ENCODE data around the gene CYB561D2.

CYB561D2 gene

DNA sequence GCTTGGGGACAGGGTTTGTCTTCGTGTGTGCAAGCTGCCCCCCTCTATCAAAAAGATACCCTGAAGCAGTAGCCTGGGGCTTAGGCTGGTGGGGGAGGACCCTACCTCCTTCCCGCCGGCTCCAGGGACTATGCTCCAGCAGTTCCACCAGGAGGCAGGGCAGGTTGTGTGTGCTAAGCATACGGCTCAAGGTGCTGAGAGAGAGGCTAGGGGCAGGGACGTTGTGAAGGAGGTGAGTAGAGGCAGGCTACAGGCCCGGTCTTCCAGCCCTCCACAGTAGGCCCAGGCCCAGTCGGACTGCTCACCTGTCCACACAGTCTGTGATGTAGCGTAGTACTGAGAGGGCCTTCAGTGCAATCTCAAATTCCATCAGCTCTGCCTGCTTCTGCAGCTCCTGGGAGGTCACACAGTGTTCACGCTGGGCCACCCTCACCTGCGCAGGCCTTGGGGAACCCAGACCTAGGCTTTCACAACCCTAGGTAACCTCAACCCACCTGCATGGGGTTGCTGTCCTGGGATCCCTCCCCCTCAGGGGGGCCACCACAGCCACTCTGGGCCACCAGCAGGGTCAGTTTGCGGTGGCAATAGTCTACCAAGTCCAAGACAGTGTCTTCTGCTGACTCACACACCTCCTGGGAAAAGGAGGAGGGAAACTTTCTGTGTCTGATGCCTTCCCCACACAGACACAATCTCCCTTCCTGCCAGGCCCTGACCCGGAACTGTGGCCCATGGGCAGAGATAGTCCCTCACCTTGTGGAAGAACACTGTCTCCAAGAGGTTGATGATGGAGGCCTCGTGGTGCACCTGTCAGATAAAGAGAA is 7.6 kb upstream of the CYB561D2 start:
- DNase-seq, result no peak

DNA sequence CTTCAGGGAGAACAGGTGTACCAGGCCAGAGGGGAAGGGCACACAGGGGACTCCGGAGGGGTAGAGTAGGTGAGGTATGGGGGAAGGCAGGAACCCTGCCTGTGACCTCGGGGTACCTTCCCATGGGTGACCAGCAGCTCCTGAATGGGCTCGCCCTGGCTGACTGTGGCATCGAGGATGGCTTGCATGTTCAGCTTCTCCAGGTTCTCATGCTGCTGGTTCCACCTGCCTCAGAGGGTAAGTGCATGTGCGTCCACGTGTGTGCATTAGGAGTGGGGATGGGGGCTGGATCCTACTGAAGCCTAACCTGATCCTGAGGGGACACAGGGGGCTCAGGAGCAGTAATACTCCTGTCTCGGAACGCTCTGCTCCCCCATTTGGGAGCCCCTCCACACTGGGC is 5.7 kb upstream of the CYB561D2 start:
- DNase-seq, result no peak

DNA sequence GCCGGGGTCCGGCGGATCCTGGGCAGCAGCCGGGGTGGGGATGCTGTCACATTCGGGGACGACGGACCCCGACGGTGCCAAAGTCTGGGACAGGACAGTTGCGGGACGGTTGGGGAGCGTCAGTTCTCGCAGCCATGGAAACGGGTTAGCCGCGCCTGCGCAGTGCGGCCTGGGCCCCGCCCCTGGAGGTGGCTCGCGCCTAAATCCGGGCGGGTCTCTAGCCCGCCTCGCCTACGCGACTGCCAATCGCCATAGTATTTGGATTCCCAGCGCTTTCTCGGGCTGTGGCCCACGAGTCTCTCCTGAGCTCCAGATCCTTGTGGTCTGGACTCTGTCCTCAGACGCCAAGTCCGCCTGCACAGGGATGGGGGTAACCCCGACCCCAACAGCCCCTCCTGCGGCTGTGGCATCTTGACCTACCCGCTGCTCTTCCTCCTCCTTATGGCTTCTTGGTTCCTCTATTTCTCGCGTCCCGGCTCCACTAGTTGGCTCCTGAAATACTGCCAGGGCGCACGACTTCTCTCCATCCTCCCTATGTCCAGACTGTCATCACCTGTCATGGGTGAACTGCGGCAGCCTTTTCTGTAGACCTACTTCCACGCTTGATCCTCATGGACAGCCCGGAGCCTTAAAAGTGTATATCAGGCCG is 5.0 kb upstream of the CYB561D2 start, which contains the start of gene ZMYND10:
TSS of gene ZMYND10 (minus strand) at position 147 of the 649 bp plus-strand sequence. CDS start 153 bp downstream, outside the sequence.
- DNase-seq, result peak; percentile 26

DNA sequence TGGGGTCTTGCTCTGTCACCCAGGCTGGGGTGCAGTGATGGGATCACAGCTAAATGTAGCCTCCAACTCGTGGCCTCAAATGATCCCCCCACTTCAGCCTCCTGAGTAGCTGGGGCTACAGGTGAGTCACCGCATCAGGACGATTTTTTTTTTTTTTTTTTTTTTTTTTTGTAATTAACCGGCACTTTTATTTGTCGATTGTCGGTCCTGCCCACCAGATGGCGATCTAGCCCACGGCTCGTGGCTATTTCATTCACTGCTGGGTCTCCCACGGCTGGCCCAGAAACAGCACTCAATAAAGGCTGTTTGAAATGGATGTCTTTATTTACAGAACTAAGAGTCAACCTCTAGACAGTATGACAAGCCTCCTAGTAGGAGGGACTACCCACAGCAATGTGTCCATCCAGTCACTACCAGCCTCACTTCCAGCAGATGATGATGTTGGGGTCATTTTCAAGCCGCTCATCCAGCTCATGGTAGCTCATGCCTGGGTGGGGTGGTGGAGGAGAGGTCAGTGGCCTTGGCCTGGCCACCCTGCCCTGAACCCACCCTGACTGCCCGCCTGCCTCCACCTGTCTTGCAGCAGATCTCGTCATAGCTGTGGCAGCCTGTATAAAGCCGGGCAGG is 3.4 kb upstream of the CYB561D2 start:
- DNase-seq, result peak; percentile 49

DNA sequence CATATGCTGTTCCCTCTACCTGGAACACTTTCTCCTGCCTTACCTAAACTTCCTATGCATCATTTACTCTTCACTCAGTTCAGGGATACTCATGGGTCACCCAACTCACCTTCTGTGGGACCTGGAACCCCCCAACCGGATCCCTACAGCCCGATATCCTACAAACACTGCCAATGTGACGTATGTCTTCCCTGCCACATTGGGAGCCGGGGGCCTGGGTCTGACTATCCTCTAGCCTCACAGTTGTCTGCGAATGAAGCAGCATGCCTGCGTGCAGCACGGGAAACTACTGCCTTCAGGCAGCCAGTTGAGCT is 492 bp upstream of the CYB561D2 start:
- DNase-seq, result no peak

DNA sequence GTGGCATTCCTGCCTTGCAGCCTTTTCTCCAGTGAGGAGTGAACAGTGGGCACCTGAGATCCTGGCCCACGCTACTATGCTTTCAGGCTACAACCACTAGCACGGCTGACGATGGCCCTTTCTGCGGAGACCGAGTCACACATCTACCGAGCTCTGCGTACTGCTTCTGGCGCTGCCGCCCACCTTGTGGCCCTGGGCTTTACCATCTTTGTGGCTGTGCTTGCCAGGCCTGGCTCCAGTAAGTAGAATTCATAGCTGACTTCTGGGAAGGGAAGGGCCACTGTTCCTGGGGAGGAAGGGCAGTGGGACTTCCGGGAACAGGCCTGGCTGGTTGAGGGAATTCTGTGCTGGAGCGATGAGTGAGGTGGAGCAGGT is 648 bp downstream of the CYB561D2 start:
- DNase-seq, result no peak

DNA sequence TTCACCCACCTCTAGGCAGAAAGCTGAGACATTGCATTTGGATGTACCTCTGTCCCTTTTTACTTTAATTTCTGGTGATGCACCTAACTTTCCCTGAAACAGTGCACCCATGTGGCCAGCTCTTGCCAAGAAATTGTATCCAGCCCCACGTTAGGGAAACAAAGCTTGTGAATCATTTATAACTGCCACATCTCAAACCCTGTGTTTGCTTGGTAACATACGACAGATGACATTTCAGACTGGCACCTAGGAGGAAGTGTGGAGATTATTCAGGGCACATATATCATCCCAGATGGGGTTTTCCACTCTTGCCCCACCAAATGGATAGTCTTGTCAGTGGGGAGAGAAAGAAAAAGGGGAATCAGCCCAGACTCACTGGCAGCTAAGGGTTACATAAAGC is 2.1 kb downstream of the CYB561D2 start:
- peak; percentile 8 for DNase-seq

DNA sequence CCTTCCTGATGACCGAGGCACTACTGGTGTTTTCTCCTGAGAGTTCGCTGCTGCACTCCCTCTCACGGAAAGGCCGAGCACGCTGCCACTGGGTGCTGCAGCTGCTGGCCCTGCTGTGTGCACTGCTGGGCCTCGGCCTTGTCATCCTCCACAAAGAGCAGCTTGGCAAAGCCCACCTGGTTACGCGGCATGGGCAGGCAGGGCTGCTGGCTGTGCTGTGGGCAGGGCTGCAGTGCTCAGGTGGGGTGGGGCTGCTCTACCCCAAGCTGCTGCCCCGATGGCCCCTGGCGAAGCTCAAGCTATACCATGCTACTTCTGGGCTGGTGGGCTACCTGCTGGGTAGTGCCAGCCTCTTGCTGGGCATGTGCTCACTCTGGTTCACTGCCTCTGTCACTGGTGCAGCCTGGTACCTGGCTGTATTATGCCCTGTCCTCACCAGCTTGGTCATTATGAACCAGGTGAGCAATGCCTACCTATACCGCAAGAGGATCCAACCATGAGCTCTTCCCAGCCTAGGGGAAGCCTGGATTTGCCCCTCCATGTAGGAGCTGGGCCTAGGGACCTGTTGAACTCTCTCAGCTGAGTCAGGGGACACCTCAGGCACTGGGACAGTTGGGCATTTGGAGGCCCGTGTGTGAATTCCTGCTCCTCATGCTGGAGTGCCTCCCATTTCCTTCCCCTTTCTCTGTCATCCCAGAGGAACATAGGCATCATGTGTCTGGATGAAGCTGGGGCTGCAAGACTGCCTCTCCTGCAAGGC is 2.8 kb downstream of the CYB561D2 start:
- no peak for DNase-seq

DNA sequence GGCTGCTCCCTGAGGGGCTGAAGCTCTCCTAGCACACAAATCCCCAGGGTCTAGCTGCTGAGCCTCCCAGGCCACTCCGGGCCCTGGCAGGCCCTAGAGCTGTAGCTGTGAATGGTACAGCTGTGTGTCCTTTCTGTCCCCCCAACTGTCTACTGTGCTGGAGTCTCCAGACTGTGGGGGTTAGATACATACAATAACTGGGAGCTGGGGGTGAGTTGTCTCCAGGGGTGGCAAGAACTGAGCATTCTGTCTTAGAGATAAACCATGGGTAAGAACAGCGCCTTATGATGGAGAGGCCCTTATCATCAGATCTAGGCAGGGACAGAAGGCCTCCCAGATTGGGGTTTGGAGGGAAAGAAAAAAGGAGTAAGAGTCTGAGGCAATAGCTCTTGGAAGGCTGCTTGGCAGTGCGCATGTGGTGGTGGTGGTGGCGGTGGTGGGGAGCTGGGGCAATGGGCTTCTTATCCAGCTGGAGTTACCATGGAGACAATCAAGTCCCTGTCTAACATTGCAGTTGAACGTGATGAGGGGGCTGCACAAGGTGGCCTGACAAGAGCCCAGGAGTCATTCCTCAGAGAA is 3.6 kb downstream of the CYB561D2 start:
- no peak for DNase-seq

DNA sequence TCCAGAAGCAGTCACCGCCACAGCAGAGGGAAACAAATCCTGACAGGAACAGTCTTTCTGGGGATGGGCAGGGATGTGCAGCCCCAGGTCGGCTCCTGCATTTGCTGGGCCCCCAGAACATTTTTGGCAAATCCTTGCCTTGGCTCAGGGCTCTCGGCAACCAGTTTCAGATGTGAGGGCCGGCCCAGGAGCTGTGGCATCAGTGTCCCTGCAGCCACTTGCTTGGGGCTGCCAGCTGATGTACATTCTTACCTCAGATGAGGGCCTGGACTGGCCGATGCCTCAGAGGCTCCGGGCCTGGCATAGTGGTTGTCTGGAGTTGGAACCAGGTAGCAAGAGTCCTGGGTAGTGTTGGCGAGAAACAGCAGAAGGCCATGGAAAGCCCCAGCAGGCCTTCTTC is 4.2 kb downstream of the CYB561D2 start:
- DNase-seq, result no peak

DNA sequence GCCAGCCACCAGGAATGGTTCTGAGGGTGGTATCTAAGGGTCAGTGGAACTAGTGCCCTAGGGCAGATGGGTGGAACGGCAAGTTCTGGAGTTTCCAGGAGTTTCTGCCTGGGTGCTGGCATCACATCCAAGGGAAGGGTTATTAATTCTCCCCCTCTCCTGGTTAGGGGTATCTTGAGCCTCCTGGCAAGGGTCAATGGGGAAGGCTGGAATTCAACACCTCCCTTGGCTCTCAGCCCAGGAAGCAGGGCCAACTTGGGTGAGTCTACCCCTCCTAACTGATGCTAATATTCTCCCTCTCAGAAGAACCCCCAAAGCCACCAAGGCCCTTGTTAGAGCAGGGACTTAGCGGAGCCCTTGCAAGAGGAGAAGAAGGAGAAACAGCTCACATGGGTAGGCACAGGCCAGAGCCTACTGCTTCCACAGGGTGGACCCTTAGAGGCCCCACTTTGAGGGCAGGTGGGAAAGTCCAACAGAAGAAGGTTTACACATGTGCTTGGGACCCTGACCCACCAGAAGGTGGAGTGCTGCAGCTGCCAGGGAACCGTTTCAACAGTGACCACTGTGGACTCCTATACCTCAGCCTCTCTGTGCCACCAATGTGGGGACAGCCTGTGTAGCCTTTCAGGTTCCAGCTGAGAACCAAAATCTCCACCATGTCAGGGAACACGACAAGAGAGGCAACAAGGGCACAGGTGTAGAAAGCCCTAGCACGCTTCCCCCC is 5.3 kb downstream of the CYB561D2 start:
- no peak for DNase-seq

DNA sequence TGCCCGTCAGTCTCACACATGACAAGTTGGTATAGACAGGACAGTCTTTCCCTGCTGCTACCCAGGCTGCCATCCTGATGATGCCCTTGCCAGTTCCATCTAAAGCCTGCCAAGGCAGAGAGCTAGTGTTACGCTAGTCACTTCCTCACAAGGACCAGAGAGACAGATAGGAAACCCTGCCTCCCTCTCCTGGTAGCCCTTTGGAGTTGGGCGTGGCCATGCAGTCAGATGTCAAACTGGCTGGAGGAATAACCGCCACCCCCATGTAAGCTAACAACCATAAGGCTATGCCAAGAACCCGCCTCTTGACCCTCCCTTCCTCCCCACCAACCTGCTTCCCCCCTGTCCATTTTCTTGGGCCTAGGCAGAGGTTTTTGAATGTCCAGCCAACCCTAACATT is 5.9 kb downstream of the CYB561D2 start:
- no peak for DNase-seq

DNA sequence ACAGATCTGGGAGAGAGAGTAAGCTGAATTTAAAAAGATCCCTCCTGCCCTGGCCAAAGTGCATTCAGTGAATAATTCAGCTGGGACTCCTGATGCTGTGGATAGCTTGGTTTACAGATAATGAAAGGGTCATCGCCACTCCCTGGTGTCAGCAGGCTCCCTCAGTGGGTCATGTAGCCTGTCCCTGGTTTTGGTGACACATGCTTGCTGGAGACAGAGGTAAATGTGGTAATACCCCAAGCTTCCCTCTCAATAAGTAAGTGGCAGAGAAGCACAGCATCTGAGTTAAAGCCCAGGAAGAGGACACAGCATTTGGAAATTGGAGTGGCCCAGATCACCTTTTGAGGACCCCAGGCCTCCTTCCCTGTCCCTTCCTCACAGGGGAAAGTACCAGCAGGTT is 6.8 kb downstream of the CYB561D2 start:
- no peak for DNase-seq

DNA sequence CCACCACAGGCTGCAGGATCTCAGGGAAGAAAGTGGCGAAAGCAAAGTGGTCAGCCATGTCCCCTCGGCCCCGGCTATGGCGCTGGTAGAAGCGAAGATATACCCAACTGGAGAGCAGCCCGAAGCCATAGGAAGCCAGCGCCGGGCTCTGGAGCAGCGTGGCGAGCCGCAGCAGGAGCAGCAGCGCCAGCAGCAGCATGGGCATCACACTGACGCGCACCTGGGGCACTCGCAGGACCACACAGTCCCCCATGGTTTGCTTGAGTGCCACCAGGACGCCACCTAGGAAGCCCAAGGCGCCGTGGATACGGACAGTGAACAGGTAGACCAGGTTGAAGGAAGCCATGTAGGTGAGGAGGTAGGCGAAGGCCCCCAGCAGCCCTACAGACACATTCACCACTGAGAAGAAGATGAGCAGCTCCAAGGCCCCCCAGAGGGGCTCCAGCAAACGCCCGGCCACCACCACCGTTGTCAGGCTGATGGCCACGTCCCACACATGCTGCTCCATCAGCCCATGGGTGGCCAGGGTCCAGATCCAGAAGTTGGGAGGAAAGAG is 7.8 kb downstream of the CYB561D2 start:
- no peak for DNase-seq

DNA sequence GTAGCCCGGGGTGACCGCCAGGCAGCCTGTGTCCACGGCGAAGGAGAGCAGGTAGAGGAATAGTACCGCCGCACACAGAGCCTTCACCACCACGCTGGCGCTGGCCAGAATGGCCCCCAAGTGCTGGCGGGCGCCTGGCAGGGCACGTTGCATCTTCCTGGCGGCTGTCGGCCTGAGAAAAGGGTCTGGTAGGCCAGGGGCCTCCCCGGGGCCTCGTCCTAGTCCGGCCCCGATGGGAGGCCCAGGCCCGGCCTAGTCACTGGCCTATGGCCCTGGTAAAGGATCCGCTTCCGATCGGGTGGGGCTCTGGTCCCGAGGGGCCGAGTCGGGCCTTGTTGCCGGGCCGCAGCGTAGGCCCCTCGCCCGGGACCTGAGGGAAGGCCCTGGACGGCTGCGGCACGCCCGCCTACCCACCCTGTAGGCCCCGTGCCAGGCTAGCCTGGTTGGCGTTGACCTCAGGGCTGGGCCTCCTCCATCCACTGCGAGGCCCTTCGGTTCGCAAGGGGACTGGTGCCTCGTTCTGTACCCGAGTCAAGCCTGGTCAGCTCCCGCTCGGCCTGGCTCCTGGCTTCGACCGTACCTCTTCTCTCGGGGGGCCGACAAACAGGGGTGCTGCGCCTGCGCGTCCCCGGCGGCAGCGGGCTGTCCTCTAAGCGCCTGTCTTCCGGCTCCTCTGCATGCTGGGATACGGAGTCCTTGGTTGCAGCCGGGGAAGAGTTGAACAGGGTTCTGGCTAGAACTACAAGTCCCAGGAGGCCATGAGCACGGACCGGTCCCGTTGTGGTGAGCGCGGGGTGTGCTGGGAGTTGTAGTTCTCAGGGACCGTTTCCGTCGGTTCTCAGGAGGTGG is 8.5 kb downstream of the CYB561D2 start, which contains the start of gene TMEM115:
TSS of gene TMEM115 (minus strand) at position 611 of the 849 bp plus-strand sequence. CDS start at position 153, 458 bp downstream.
- DNase-seq, result peak; percentile 91

DNA sequence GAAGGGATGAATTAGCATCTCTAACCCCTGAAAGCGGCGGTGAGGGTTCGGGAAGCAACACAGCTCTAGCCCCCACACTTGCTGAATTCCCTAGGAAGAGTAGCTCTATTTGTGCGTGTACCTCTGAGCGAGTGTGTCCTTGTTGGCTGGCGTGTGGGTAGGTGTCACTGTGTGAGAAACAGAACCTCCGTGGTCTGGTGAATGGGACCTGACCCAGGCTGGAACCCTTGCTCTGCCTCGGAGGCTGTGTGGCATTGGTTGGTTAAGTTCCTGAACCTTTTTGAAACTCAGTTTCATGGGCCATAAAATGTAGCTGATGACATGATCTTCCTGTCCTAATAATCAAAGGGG is 9.1 kb downstream of the CYB561D2 start:
- no peak for DNase-seq

DNA sequence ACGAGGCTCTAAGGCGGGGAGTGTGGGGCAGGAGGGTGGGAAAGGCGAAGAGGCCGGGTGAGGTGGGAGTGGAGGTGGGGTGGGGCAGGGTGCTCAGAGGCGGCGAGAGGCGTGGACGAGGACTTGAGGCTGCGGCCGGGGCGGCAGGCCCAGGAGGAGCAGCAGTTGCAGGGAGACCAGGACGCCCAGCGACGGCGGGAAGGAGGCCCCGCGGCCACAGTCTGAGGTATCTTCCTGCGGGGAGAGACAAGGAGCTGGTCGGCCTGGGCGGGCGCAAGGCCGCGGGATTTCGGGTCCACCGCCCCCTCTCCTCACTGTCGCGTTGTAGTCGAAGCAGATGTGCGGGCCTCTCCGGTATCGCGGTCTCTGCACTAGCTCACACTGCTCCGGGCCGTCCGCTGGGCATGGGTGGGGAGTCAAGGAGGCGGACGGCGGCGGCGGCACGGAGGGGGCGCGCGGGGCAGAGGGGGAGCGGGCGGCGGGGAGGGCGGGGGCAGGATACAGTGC is 14.0 kb downstream of the CYB561D2 start:
- no peak for DNase-seq

DNA sequence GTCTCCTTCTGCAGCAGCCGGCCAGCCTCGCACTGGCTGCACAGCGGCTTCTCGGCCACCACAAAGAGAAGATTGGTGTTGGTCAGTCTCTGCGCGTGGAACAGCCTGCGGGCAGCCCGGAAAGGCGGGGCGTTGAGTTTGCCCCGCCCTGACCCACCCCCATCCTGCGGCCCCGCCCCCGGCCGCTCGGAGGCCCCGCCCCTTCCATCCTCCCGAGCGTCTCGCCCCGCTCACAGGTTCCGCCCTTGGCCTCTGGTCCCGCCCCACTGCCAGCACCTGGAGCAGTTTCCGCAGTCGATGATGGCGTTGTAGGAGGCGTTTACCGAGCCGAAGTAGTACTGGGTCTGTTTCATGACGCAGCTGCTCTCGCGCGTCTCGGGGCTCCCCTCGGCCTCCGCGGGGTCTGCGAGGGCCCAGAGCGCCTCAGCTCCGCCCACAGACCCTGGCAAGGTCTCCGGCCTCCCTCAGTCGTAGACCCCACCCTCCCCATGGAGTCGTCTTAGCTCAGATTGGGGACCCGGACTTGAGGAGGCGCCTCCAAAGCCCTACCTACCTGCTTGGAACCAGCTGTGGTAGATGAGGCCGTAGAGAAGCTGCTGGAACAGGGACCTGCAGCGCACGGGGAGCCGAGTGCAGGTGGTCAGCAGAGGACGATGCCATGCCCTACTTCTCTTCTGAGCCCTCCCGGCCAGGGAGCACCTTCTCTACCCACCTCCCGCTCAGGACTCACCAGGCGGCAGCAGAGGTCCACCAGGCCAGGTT is 14.6 kb downstream of the CYB561D2 start:
- DNase-seq, result peak; percentile 76

DNA sequence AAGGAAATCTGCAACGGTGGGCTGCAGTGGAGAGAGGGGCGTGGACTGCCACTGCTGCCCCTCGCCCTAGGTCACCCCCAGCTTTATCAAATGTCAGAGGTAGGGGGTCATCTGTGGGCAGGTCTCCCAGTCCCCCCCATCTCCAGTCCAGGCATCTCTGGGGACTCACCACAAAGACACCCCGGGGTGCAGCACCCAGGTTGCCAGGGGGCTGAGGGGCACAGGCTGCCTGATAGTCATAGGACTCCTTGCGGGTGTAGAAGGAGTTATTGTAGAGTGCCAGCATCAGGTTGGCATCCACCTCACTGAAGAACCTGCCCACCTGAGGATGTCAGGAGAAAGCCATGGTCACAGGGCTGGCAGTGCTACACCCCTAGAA is 15.2 kb downstream of the CYB561D2 start:
- no peak for DNase-seq

Measured in NCI-H1048 (cell line).